GM20000 (cell line): ENCODE measurements around the gene ZDHHC20.

Experiments
- DNase-seq: peaks from one replicate; pipeline ENCODE4 v3.0.0; 2012; ENCODE audit warnings: low spot score
- TF ChIP-seq, protein P1 (sequence below): IDR thresholded peaks from 2 replicates; pipeline ENCODE4 v1.5.1; 2012; ENCODE audit warnings: mild to moderate bottlenecking, control low read depth; ENCODE audit errors: extremely low read depth, missing control alignments

Gene ZDHHC20

DNA sequence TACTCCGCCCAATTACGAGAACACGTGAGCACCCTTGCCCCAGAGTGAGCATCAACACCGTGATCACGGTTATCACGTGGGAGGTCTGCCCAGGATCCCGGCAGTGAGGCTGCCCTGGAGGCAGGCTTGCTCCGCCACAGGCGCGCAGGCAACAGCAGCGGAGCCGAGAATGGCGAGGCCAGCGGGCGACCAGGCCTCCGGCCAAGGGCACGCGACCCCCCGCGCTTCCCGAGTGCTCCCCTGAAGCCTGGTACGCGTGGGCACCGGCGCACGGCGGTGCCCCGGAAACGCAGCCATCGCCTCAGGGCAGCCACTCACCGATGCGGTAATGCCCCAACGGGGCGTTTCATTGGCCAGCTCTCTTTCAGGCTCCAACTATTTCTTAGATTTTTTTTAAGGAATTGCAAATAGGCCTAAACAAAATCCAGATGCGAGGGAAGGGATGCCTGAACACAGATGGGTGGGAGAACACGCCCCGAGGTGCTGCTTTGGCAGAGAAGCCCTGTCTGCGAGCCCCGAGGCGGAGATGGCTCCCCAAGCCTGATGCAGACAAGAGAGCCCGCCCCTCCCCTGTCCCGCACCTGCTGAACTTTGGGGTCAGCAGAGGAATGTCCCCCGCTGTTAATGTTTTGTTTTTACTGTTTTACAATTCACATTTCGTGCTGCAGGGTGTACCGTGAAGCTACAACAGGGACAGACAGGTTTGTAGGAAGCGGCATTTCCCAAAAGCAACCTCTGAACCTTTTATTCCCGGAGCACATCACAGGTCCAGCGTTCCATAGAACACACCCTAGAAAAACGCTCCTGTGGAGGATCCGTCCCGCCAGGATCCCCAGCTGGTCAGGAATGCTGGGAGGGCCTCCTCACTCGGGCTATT, 132.7 kb downstream of the ZDHHC20 start:
- TF ChIP-seq, protein P1, sequence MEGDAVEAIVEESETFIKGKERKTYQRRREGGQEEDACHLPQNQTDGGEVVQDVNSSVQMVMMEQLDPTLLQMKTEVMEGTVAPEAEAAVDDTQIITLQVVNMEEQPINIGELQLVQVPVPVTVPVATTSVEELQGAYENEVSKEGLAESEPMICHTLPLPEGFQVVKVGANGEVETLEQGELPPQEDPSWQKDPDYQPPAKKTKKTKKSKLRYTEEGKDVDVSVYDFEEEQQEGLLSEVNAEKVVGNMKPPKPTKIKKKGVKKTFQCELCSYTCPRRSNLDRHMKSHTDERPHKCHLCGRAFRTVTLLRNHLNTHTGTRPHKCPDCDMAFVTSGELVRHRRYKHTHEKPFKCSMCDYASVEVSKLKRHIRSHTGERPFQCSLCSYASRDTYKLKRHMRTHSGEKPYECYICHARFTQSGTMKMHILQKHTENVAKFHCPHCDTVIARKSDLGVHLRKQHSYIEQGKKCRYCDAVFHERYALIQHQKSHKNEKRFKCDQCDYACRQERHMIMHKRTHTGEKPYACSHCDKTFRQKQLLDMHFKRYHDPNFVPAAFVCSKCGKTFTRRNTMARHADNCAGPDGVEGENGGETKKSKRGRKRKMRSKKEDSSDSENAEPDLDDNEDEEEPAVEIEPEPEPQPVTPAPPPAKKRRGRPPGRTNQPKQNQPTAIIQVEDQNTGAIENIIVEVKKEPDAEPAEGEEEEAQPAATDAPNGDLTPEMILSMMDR = no peak
- DNase-seq = no peak

DNA sequence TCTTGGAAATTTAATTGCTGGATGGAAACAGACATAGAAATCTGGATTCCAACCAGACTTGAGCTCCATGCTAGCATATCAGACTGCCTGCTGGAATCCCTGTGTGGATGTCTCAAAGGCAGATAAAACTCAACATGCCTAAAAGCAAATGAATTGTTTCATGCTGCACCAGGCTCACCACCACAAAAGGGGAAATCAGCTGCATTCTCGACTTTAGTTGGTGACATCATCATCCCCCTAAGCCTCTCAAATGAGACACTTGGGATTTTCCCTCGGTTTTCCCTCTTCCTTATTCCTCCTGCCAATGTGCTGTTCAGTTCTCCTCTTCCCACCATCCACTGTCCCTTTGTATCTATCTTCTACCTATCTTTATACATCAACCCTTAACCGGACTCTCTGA, 134.3 kb downstream of the ZDHHC20 start:
- TF ChIP-seq, protein P1 = no peak
- DNase-seq = peak; percentile 56

DNA sequence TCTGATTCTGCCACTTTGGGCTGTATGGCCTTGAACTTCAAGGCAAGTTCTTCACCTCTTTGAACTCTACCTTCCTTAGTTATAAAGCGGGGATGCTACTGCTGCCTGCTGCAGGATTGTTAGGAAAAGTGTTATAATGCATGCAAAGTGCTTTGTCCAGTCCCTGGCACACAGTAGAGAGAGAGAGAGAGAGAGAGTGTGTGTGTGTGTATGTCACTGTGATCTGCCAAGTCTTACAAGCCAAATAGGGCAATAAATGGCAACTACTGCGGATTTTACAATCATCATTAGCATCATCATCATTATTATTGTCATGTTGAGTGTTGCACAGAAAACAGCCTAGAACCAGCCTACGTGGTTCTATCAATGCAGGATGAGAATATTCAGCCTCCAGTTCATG, 136.1 kb downstream of the ZDHHC20 start:
- DNase-seq = no peak
- TF ChIP-seq, protein P1 = no peak
